ENCODE data around the gene FSCN2. TPM values are rescaled to one million over a fixed set of nuclear protein-coding genes. Genes with fewer than 3 reads are reported as not detected.

FSCN2 gene
- polyA plus RNA-seq, 1 of the 3 experiments (the other 2 are of a cell fraction), result 2.1 TPM

DNA sequence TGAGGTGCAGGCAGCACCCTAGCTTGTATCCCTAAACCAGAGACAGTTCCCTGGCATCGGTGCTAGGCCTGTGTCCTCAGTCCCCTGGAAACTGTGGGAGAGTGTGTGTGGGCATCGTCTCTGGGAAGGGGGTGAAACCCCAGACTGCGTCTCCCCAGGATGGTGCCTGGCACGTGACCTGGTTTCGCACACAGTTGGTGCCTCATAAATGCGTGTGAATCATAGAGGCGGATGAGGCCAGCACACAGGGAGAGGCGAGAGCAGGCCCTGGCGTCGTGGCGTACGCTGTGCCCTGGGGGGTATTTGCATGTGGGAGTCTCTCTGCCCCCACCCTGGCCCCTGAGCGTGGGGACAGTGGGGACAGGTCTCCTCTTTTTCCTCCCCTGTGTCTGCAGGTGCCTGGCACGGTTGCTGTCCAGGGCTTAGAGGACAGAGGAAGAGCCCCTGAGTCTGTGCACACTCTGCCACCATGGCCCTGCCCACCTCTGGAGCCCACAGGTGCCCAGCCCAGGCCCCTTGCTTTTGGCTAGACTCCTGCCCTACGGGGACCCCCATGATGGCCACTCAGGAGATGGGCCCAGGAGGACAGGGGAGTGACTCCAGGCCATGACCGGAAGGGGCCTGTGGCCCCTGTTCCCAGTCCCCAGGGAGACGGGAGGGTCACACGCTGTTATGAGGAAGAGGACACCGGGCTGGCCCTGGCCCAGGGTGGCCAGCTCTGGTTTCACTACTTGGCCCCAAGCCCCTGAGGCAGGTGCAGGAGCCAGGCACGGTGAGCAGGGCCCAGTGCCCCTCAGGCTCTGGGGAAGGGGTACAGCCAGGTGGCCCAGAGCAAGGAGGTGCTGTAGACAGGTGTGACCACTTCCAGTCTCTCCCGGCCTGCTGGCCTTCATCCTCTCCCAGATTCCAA lies 1.3 kb upstream of the FSCN2 start:
- TF ChIP-seq SMC3 (IDR thresholded peaks at IDR 0.05; ENCODE audit: low read depth, low read length) (no peak), RCOR1 (IDR thresholded peaks at IDR 0.05; ENCODE audit: low read length) (no peak), JUND (IDR thresholded peaks at IDR 0.05) (no peak), GATA2 (CRISPR knock-in tag; IDR thresholded peaks at IDR 0.05) (no peak), TCF12 (IDR thresholded peaks at IDR 0.05) (no peak), TEAD4 (IDR thresholded peaks at IDR 0.05; ENCODE audit: borderline replicate concordance, insufficient read depth) (no peak), CHD2 (IDR thresholded peaks at IDR 0.05; ENCODE audit: low read length, partially characterized antibody) (no peak), NFIC (IDR thresholded peaks at IDR 0.05; ENCODE audit: borderline replicate concordance) (no peak), POLR2AphosphoS5 (IDR thresholded peaks at IDR 0.05; ENCODE audit: low read depth, low read length) (no peak), MEF2A (IDR thresholded peaks at IDR 0.05; ENCODE audit: borderline replicate concordance, low read depth) (no peak), RXRA (IDR thresholded peaks at IDR 0.05; ENCODE audit: borderline replicate concordance, low read depth) (no peak), FOXJ3 (CRISPR knock-in tag; IDR thresholded peaks at IDR 0.05) (no peak), RFX5 (IDR thresholded peaks at IDR 0.05; ENCODE audit: low read length) (no peak), SIN3A (IDR thresholded peaks at IDR 0.05; ENCODE audit: borderline replicate concordance, low read depth, low read length) (no peak), TAF1 (IDR thresholded peaks at IDR 0.05; ENCODE audit: borderline replicate concordance, low read depth, low read length) (no peak), FOSL2 (IDR thresholded peaks at IDR 0.05; ENCODE audit: borderline replicate concordance, low read depth) (no peak), EZH2phosphoT487 (IDR thresholded peaks at IDR 0.05; ENCODE audit: borderline replicate concordance, low read depth) (no peak), RAD21 (IDR thresholded peaks at IDR 0.05; ENCODE audit: low read length) (no peak)
- TF ChIP-seq, protein P1, sequence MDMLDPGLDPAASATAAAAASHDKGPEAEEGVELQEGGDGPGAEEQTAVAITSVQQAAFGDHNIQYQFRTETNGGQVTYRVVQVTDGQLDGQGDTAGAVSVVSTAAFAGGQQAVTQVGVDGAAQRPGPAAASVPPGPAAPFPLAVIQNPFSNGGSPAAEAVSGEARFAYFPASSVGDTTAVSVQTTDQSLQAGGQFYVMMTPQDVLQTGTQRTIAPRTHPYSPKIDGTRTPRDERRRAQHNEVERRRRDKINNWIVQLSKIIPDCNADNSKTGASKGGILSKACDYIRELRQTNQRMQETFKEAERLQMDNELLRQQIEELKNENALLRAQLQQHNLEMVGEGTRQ (IDR thresholded peaks at IDR 0.05; ENCODE audit: borderline replicate concordance, low read depth, low read length), result no peak
- TF ChIP-seq, protein P2, sequence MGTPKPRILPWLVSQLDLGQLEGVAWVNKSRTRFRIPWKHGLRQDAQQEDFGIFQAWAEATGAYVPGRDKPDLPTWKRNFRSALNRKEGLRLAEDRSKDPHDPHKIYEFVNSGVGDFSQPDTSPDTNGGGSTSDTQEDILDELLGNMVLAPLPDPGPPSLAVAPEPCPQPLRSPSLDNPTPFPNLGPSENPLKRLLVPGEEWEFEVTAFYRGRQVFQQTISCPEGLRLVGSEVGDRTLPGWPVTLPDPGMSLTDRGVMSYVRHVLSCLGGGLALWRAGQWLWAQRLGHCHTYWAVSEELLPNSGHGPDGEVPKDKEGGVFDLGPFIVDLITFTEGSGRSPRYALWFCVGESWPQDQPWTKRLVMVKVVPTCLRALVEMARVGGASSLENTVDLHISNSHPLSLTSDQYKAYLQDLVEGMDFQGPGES (IDR thresholded peaks at IDR 0.05; ENCODE audit: low read depth, low read length), result no peak
- no peaks in the 10 kb centered on the region for H3K36me3 ChIP-seq (replicated peaks in 1 of 2; ENCODE audit: control insufficient read depth in 1 of 2, insufficient read depth in 2 of 2, low read length in 1 of 2)
- H3F3A ChIP-seq (replicated peaks; ENCODE audit: insufficient read depth), result peaks cover 12% of the 10 kb centered on the region
- no peaks in the 10 kb centered on the region for H3K27me3 ChIP-seq (ENCODE audit: insufficient read depth)
- 90% methylated on average over 15 of the region's 21 CpGs for WGBS (ENCODE audit: low lambda C conversion rate)
- H3K9me2 ChIP-seq, result no peaks in the 10 kb centered on the region
- peaks cover 16% of the 10 kb centered on the region for H4K20me1 ChIP-seq (ENCODE audit: insufficient read depth)
- no peaks in the 10 kb centered on the region for H3K9me3 ChIP-seq
- DNase-seq, result no peak
- POLR2A ChIA-PET, result interaction anchor here (0.6 to 1.7 kb wide), 2 partner anchors 9 to 345 kb away, joined by 3 to 4 read pairs; no protein-coding TSS in a partner anchor
- no peak overlapping the region for H3K4me3 ChIP-seq (ENCODE audit: low read depth in 2 of 2, low read length in 1 of 2)
- H3K27ac ChIP-seq (ENCODE audit: low read depth in 2 of 2, low read length in 1 of 2), result no peak overlapping the region
- CTCF ChIA-PET, result interaction anchor here (1.2 to 1.3 kb wide), 2 partner anchors 11 to 274 kb away, joined by 3 read pairs; no protein-coding TSS in a partner anchor
- H3K4me1 ChIP-seq (ENCODE audit: control insufficient read depth in 1 of 2, insufficient read depth in 2 of 2, low read depth in 1 of 2, low read length in 1 of 2), result peaks cover 0 to 16% of the 10 kb centered on the region in 2 experiments; a peak in 1 of 4 replicates
- H3K79me2 ChIP-seq (ENCODE audit: insufficient read depth), result no peaks in the 10 kb centered on the region; the same call in 1 of the 2 replicates
- no peak overlapping the region for H3K4me2 ChIP-seq
- H2AFZ ChIP-seq (ENCODE audit: low read depth), result no peak overlapping the region
- no peak overlapping the region for H3K9ac ChIP-seq

Data from SK-N-SH (cell line).